Panc1 (cell line): ENCODE results near the gene WNT7B.

Source experiments
- POLR2AphosphoS5 ChIP-seq: IDR thresholded peaks from 2 replicates; pipeline ENCODE4 v1.6.1; 2012; ENCODE audit warnings: mild to moderate bottlenecking, low read depth, low read length, moderate library complexity
- SIN3A ChIP-seq: IDR thresholded peaks from 2 replicates; pipeline ENCODE4 v1.6.1; 2012; ENCODE audit warnings: low read depth, mild to moderate bottlenecking, low read length, moderate library complexity, borderline replicate concordance; ENCODE audit not compliant: insufficient read depth
- TCF7L2 ChIP-seq: IDR thresholded peaks from 2 replicates; pipeline ENCODE4 v1.6.1; 2011; ENCODE audit warnings: mild to moderate bottlenecking, low read depth, low read length, inconsistent platforms
- TF ChIP-seq, protein P1 (sequence below): fragments of 450-650 bp; IDR thresholded peaks from 2 replicates; pipeline ENCODE4 v1.5.1; 2017; ENCODE audit warnings: mild to moderate bottlenecking
- TF ChIP-seq, protein P2 (sequence below), 2 experiments: IDR thresholded peaks; 2 replicates each; pipeline ENCODE4 v1.6.1; 2011 to 2012; ENCODE audit warnings: low read depth in 2 of 2, control low read depth in 1 of 2, low read length in 1 of 2, mild to moderate bottlenecking in 1 of 2, moderate library complexity in 1 of 2; ENCODE audit not compliant: insufficient read depth in 1 of 2

DNA sequence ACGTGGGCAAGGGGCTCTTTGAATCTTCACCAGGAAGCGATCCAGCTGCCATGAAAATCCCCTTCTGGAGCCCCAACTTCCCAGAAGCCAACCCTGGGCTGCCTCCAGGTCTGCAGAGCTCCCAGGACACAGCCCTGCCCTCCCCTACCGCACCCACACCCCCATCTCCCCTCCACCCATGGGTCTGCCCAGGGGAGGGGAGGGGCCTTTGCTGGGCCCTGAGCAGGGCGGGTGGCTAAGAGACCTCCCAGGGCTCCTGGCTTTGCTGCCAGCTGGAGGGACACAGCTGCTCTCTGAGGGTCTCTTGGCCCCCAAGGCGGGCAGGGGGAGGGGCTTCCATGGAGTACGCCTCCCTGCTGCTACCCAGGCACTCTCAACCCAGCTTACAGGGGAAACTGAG is 64.1 kb downstream of the WNT7B start:
- TF ChIP-seq, protein P1, sequence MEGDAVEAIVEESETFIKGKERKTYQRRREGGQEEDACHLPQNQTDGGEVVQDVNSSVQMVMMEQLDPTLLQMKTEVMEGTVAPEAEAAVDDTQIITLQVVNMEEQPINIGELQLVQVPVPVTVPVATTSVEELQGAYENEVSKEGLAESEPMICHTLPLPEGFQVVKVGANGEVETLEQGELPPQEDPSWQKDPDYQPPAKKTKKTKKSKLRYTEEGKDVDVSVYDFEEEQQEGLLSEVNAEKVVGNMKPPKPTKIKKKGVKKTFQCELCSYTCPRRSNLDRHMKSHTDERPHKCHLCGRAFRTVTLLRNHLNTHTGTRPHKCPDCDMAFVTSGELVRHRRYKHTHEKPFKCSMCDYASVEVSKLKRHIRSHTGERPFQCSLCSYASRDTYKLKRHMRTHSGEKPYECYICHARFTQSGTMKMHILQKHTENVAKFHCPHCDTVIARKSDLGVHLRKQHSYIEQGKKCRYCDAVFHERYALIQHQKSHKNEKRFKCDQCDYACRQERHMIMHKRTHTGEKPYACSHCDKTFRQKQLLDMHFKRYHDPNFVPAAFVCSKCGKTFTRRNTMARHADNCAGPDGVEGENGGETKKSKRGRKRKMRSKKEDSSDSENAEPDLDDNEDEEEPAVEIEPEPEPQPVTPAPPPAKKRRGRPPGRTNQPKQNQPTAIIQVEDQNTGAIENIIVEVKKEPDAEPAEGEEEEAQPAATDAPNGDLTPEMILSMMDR = no peak
- no peak for TF ChIP-seq POLR2AphosphoS5
- TF ChIP-seq SIN3A = no peak
- TF ChIP-seq, protein P2, sequence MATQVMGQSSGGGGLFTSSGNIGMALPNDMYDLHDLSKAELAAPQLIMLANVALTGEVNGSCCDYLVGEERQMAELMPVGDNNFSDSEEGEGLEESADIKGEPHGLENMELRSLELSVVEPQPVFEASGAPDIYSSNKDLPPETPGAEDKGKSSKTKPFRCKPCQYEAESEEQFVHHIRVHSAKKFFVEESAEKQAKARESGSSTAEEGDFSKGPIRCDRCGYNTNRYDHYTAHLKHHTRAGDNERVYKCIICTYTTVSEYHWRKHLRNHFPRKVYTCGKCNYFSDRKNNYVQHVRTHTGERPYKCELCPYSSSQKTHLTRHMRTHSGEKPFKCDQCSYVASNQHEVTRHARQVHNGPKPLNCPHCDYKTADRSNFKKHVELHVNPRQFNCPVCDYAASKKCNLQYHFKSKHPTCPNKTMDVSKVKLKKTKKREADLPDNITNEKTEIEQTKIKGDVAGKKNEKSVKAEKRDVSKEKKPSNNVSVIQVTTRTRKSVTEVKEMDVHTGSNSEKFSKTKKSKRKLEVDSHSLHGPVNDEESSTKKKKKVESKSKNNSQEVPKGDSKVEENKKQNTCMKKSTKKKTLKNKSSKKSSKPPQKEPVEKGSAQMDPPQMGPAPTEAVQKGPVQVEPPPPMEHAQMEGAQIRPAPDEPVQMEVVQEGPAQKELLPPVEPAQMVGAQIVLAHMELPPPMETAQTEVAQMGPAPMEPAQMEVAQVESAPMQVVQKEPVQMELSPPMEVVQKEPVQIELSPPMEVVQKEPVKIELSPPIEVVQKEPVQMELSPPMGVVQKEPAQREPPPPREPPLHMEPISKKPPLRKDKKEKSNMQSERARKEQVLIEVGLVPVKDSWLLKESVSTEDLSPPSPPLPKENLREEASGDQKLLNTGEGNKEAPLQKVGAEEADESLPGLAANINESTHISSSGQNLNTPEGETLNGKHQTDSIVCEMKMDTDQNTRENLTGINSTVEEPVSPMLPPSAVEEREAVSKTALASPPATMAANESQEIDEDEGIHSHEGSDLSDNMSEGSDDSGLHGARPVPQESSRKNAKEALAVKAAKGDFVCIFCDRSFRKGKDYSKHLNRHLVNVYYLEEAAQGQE (IDR thresholded peaks at IDR 0.05; ENCODE audit: insufficient read depth in 1 of 2, low read depth in 2 of 2, low read length in 1 of 2) = no peak
- TF ChIP-seq TCF7L2 = no peak
